Large intestine (tissue), 3 donors: Measurements from ENCODE around the gene UGT2B28. TPM values are rescaled to one million over a fixed set of nuclear protein-coding genes. Genes with fewer than 3 reads are reported as not detected.
"Not testable (repeated sequence)": the region's sequence is repeated elsewhere in the genome, so short reads cannot be mapped to it uniquely, and the experiment has no call there.

ENCODE experiments used
- DNase-seq, 2 donors: peaks; one replicate each; pipeline versions ENCODE4 v3.0.0 to v3.0.0-alpha.2; 2013
- H3K27ac ChIP-seq: one replicate; pipeline ENCODE4 v1.5.1; 2013; ENCODE audit warnings: low read length
- H3K27me3 ChIP-seq: 2 replicates; pipeline ENCODE4 v1.6.1; 2013; ENCODE audit warnings: low read length; ENCODE audit not compliant: control insufficient read depth, insufficient read depth
- H3K36me3 ChIP-seq: 2 replicates; pipeline ENCODE4 v1.6.1; 2013; ENCODE audit warnings: low read length; ENCODE audit not compliant: control insufficient read depth, insufficient read depth
- H3K4me1 ChIP-seq: one replicate; pipeline ENCODE4 v1.6.1; 2013; ENCODE audit warnings: low read length; ENCODE audit not compliant: control insufficient read depth, insufficient read depth
- H3K4me3 ChIP-seq: one replicate; pipeline ENCODE4 v1.5.1; 2013; ENCODE audit warnings: low read length
- H3K9me3 ChIP-seq: one replicate; pipeline ENCODE4 v1.6.1; 2013; ENCODE audit warnings: mild to moderate bottlenecking, low read depth, low read length, moderate library complexity; ENCODE audit not compliant: control insufficient read depth
- WGBS: methylation state at CpG from one replicate; pipeline ENCODE4 v1.1.5; 2013; ENCODE audit warnings: low lambda C conversion rate; ENCODE audit not compliant: insufficient coverage; 5-methylcytosine and 5-hydroxymethylcytosine counted together
- polyA plus RNA-seq: library from polyadenylated mRNA; unstranded; fragments of 120-200 nt; gene quantifications from one replicate; pipeline ENCODE4 v1.2.1, GENCODE V29; 2013

Gene UGT2B28
- polyA plus RNA-seq, 1 donor = not detected

GRCh38 chr4:69308426-69309033 lies 28.3 kb downstream of the UGT2B28 start:
- H3K36me3 ChIP-seq = not testable (repeated sequence)
- H3K27ac ChIP-seq = peak overlapping the region; percentile 7

GRCh38 chr4:69309549-69310076 lies 29.3 kb downstream of the UGT2B28 start:
- not testable (repeated sequence) for H3K27ac ChIP-seq, DNase-seq, H3K9me3 ChIP-seq, H3K36me3 ChIP-seq, H3K27me3 ChIP-seq, H3K4me3 ChIP-seq
- peaks cover 14% of the 10 kb centered on the region for H3K4me1 ChIP-seq
- WGBS = no CpG with 5 or more reads among the region's 5 CpGs

More at GRCh38 chr4:69308426-69309033, 28.3 kb downstream of the UGT2B28 start:
- H3K4me1 ChIP-seq = peaks cover 14% of the 10 kb centered on the region
- WGBS = no CpG with 5 or more reads among the region's 5 CpGs
- H3K27me3 ChIP-seq, H3K9me3 ChIP-seq, H3K4me3 ChIP-seq: not testable (repeated sequence)
- peak; percentile 1 to 43 for DNase-seq

GRCh38 chr4:69310262-69310661 lies 30.0 kb downstream of the UGT2B28 start:
- peaks cover 14% of the 10 kb centered on the region for H3K4me1 ChIP-seq
- not testable (repeated sequence) for H3K27ac ChIP-seq, H3K4me3 ChIP-seq, H3K36me3 ChIP-seq, DNase-seq, H3K9me3 ChIP-seq, H3K27me3 ChIP-seq
- no CpG with 5 or more reads among the region's 4 CpGs for WGBS

GRCh38 chr4:69317669-69318298 lies 37.5 kb downstream of the UGT2B28 start:
- not testable (repeated sequence) for DNase-seq, H3K36me3 ChIP-seq, H3K9me3 ChIP-seq, H3K4me3 ChIP-seq, H3K27ac ChIP-seq, H3K27me3 ChIP-seq, H3K4me1 ChIP-seq
- no CpG with 5 or more reads among the region's 3 CpGs for WGBS

- no peaks in the 10 kb centered on the region for H3K4me1 ChIP-seq
- H3K27ac ChIP-seq = no peak overlapping the region
- DNase-seq = peak in 1 of 2 donors; percentile 5
- no peak overlapping the region for H3K4me3 ChIP-seq
- no peaks in the 10 kb centered on the region for H3K9me3 ChIP-seq
- no peaks in the 10 kb centered on the region for H3K36me3 ChIP-seq
- H3K27me3 ChIP-seq = no peaks in the 10 kb centered on the region
- no CpG with 5 or more reads among the region's 2 CpGs for WGBS
Observed at GRCh38 chr4:69321153-69321729, 41.0 kb downstream of the UGT2B28 start.

GRCh38 chr4:69322055-69322454 lies 41.8 kb downstream of the UGT2B28 start:
- WGBS = no CpG with 5 or more reads among the region's 2 CpGs
- no peaks in the 10 kb centered on the region for H3K27me3 ChIP-seq
- DNase-seq = no peak
- no peak overlapping the region for H3K27ac ChIP-seq
- no peaks in the 10 kb centered on the region for H3K4me1 ChIP-seq
- no peaks in the 10 kb centered on the region for H3K36me3 ChIP-seq
- H3K4me3 ChIP-seq = no peak overlapping the region
- no peaks in the 10 kb centered on the region for H3K9me3 ChIP-seq

GRCh38 chr4:69323284-69323683 lies 43.0 kb downstream of the UGT2B28 start:
- Histone ChIP-seq H3K9me3 (no peaks in the 10 kb centered on the region), H3K27ac (no peak overlapping the region), H3K36me3 (no peaks in the 10 kb centered on the region), H3K27me3 (no peaks in the 10 kb centered on the region), H3K4me3 (no peak overlapping the region), H3K4me1 (no peaks in the 10 kb centered on the region)
- no peak for DNase-seq
- WGBS = no CpG with 5 or more reads among the region's 2 CpGs

GRCh38 chr4:69330345-69331047 lies 50.2 kb downstream of the UGT2B28 start:
- WGBS = no CpG with 5 or more reads among the region's 4 CpGs

GRCh38 chr4:69331304-69331703 lies 51.0 kb downstream of the UGT2B28 start:
- DNase-seq = peak in 1 of 2 donors; percentile 10
- WGBS = no CpG with 5 or more reads among the region's 2 CpGs

More at GRCh38 chr4:69330345-69331047, 50.2 kb downstream of the UGT2B28 start:
- Histone ChIP-seq H3K9me3 (peaks cover 8% of the 10 kb centered on the region), H3K4me1 (no peaks in the 10 kb centered on the region), H3K27ac (peak overlapping the region; percentile 75), H3K36me3 (no peaks in the 10 kb centered on the region), H3K4me3 (no peak overlapping the region), H3K27me3 (no peaks in the 10 kb centered on the region)
- no peak for DNase-seq

GRCh38 chr4:69335485-69335884 lies 55.2 kb downstream of the UGT2B28 start:
- not testable (repeated sequence) for H3K36me3 ChIP-seq

More at GRCh38 chr4:69331304-69331703, 51.0 kb downstream of the UGT2B28 start:
- not testable (repeated sequence) for H3K4me3 ChIP-seq, H3K4me1 ChIP-seq, H3K36me3 ChIP-seq, H3K9me3 ChIP-seq, H3K27me3 ChIP-seq
- peak overlapping the region; percentile 75 for H3K27ac ChIP-seq

More at GRCh38 chr4:69335485-69335884, 55.2 kb downstream of the UGT2B28 start:
- H3K4me3 ChIP-seq, H3K9me3 ChIP-seq, H3K27ac ChIP-seq, H3K27me3 ChIP-seq, H3K4me1 ChIP-seq, DNase-seq: not testable (repeated sequence)
